Fibroblast of mammary gland (primary cell): ENCODE measurements around the gene AMBRA1.
"Not testable (repeated sequence)": the region's sequence is repeated elsewhere in the genome, so short reads cannot be mapped to it uniquely, and the experiment has no call there.

ENCODE experiments used
- DNase-seq: peaks from one replicate; pipeline ENCODE4 v3.0.0-alpha.2; 2010; ENCODE audit warnings: low read depth
- H3K4me3 ChIP-seq: 2 replicates; pipeline ENCODE4 v1.5.1; 2011; ENCODE audit warnings: low read depth, mild to moderate bottlenecking, low read length, moderate library complexity; ENCODE audit not compliant: control insufficient read depth
- TF ChIP-seq, protein P1 (sequence below): conservative IDR thresholded peaks from 2 replicates; pipeline ENCODE4 v1.5.1; 2011; ENCODE audit warnings: low read depth, low read length, inconsistent platforms; ENCODE audit not compliant: control insufficient read depth, insufficient read depth

AMBRA1 gene

DNA sequence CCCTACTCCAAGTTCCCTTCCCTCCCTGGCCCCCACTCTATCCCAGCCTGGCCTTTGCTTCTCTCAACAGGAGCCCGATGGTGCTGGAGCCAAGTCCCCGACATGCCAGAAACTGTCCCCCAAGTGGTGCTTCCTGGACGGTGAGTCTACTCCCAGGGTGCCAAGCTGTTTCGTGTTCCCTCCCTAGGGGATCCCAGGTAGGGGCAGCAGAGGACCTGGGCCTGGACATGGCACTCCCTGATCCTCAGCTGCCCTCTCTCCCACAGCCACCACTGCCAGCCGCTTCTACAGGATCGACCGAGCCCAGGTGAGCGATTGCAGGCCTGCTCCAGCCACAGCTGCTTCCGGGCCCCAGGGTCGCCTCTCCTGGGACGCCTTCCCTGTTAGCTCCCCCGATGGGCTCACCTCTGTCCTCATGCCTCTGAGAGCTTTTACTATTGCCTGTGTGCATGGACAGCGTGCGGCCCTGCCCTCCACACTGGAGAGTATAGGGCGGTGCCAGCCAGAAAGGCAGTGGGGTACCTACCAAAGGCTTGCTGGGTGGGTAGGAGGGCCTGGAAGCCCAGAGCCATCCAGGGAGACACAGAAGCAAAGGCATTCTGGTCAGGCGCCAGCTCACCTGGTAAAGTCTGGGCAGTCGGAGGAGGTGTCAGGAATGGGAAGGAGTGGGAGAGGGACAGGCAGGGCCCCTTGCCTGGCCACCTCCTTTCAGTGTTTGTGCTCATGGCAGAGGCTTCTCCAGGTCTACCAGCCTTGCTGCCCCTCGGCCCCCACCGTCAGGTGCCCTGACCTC is 217.4 kb downstream of the AMBRA1 start:
- no peak overlapping the region for H3K4me3 ChIP-seq
- TF ChIP-seq, protein P1, sequence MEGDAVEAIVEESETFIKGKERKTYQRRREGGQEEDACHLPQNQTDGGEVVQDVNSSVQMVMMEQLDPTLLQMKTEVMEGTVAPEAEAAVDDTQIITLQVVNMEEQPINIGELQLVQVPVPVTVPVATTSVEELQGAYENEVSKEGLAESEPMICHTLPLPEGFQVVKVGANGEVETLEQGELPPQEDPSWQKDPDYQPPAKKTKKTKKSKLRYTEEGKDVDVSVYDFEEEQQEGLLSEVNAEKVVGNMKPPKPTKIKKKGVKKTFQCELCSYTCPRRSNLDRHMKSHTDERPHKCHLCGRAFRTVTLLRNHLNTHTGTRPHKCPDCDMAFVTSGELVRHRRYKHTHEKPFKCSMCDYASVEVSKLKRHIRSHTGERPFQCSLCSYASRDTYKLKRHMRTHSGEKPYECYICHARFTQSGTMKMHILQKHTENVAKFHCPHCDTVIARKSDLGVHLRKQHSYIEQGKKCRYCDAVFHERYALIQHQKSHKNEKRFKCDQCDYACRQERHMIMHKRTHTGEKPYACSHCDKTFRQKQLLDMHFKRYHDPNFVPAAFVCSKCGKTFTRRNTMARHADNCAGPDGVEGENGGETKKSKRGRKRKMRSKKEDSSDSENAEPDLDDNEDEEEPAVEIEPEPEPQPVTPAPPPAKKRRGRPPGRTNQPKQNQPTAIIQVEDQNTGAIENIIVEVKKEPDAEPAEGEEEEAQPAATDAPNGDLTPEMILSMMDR: no peak
- DNase-seq: no peak

DNA sequence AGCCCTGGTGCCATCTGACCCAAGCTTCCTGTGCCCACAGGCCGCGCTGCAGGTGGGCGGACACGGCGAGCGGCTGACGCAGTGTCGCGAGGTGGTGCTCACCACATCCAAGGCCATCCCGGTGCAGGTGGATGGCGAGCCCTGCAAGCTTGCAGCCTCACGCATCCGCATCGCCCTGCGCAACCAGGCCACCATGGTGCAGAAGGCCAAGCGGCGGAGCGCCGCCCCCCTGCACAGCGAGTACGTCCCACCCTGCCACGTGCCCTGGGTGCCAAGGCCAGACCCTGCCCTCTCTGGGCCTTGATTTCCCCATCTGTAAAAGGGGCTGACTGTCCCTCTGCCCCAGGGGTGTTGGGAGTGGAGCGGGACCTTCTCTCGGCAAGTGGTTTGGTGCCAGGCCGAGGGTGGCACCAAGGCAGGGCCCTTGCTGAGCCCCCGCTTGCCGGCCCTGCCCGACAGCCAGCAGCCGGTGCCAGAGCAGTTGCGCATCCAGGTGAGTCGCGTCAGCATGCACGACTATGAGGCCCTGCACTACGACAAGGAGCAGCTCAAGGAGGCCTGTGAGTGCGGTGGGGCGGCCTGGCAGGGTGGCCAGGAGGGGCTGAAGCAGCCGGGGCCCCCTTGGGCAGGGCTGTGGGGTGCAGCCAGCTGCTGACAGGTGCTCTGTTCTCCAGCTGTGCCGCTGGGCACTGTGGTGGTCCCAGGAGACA is 218.3 kb downstream of the AMBRA1 start:
- no peak overlapping the region for H3K4me3 ChIP-seq
- DNase-seq: no peak
- TF ChIP-seq, protein P1: no peak

DNA sequence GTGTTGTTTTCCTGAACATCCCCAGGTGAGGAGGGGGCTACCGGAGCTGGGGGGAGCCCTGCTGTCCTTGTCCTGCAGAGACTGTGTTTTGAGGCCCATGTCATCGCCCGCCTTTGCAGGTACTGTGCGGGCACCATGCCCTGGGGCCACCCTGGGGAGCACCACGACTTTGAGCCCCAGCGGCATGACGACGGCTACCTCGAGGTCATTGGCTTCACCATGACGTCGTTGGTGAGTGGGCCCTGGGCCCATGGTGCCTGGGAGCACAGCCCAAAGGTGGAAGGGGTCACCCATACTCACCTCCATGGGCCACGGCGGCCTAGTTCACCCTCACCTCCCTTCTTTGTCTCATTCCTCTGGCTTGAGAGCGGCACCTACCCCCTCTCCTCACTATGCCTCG is 219.0 kb downstream of the AMBRA1 start:
- H3K4me3 ChIP-seq: no peak overlapping the region
- TF ChIP-seq, protein P1: no peak
- no peak for DNase-seq

DNA sequence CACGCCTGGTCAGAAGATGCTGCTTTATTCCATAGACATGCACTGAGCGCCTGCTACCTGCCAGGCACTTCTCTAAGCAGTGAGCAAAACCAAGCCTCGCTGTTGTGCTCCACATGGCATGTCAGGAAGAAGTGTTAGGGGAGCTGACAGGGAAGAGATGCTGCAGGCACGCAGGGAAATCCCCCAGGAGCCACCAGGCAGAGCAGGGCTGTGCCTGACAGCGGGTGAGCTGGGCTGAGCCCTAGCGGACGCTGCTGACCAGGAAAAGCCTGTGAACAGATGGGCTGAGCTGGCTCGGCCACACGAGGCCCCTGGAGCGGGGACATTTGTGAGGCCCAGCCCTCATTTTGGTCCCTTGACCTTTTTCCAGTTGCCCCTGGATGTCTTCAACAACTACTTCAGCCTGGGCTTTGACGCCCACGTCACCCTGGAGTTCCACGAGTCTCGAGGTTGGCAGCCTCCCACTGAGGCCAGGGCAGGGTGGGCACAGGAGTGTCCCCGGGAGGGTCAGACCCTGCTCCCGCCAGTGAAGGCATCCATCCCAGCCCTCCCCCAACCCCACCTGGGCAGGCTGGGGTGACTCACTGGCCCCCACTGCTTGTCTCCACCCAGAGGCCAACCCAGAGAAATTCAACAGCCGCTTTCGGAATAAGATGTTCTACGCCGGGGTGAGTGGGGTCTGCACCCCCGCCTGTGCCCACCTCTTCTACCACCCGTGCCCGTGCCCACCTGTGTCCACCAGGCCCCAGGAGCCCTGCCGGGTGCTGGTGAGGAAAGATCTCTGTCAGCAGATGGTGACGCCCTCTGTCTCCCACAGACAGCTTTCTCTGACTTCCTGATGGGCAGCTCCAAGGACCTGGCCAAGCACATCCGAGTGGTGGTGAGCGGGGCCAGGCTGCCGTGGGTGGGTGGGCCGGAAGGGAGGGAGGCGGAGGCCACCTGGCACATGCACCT is 219.8 kb downstream of the AMBRA1 start:
- H3K4me3 ChIP-seq: no peak overlapping the region
- TF ChIP-seq, protein P1: no peak
- DNase-seq: no peak

DNA sequence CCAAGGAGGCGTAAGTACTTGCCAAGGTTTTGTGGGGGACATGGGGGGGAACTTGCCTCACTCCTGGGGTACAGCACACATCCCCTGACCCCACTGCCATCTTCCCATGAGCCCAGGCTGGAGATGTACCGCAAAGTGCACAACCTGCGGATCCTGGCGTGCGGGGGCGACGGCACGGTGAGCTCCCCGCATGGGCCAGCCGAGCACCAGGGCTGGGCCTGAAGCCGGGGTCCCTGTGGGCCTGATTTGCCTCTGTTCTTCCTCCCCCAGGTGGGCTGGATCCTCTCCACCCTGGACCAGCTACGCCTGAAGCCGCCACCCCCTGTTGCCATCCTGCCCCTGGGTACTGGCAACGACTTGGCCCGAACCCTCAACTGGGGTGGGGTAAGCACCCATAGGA is 221.3 kb downstream of the AMBRA1 start:
- not testable (repeated sequence) for H3K4me3 ChIP-seq, DNase-seq

DNA sequence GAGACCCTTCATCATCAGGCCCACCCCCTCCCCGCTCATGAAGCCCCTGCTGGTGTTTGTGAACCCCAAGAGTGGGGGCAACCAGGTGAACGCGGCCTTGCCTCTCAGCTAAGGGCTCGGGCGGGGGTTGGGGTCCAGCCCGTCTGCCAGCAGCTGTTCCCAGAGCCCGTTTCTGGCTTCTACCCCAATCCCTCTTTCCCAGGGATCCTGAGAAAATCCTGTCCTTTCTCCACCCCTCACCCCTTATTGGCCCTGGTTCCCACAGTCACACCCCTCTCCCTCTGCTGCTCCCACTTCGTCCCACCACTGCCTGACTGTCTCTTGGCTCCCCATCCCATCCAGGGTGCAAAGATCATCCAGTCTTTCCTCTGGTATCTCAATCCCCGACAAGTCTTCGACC is 221.7 kb downstream of the AMBRA1 start:
- no peak for DNase-seq
- TF ChIP-seq, protein P1: no peak
- H3K4me3 ChIP-seq: no peak overlapping the region

DNA sequence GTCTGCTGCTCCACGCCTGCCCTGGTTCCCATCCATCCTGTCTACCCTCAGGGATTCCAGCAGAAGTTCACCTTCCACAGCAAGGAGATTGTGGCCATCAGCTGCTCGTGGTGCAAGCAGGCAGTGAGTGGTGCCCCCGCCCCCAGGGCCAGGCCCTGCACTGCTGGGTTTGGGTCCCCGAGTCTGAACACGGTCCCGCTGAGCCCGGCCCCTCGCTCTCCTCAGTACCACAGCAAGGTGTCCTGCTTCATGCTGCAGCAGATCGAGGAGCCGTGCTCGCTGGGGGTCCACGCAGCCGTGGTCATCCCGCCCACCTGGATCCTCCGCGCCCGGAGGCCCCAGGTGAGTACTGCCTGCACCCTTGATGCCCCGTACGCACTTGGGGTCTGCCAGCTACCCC is 222.6 kb downstream of the AMBRA1 start:
- not testable (repeated sequence) for DNase-seq, H3K4me3 ChIP-seq
